Activated naive CD4-positive, alpha-beta T cell treated with anti-CD3 and anti-CD28 coated beads, Interleukin-2, amount 10 ng/mL, durations not matched to agents 7 days and 5 days (primary cell): ENCODE data around the gene CAMSAP1.
A peak's percentile ranks its signal among the peaks of the same experiment; 100 is the strongest.

Source experiments
- CTCF ChIA-PET: fragments of 350-600 bp; sonication (Branson Sonifier 250); formaldehyde crosslinking; loops from one replicate; lab custom pipeline; 2021; ENCODE audit warnings: antibody characterized with exemption; lab: Charles Lee
- DNase-seq: peaks from one replicate; pipeline ENCODE4 v3.0.0-alpha.2; 2020
- H3K27ac Mint-ChIP-seq: one replicate; pipeline ENCODE4 v1.8.0; 2021; ENCODE audit warnings: mild to moderate bottlenecking, moderate library complexity, mixed read lengths
- H3K27me3 Mint-ChIP-seq: one replicate; pipeline ENCODE4 v1.8.0; 2021; ENCODE audit warnings: mild to moderate bottlenecking, mixed read lengths
- H3K36me3 Mint-ChIP-seq: one replicate; pipeline ENCODE4 v1.8.0; 2021; ENCODE audit warnings: mixed read lengths
- H3K4me1 Mint-ChIP-seq: one replicate; pipeline ENCODE4 v1.8.0; 2021; ENCODE audit warnings: mixed read lengths
- H3K4me3 Mint-ChIP-seq: one replicate; pipeline ENCODE4 v1.8.0; 2021; ENCODE audit warnings: mild to moderate bottlenecking, moderate library complexity, mixed read lengths
- H3K9me3 Mint-ChIP-seq: one replicate; pipeline ENCODE4 v1.8.0; 2021; ENCODE audit warnings: mixed read lengths

The CAMSAP1 gene

DNA sequence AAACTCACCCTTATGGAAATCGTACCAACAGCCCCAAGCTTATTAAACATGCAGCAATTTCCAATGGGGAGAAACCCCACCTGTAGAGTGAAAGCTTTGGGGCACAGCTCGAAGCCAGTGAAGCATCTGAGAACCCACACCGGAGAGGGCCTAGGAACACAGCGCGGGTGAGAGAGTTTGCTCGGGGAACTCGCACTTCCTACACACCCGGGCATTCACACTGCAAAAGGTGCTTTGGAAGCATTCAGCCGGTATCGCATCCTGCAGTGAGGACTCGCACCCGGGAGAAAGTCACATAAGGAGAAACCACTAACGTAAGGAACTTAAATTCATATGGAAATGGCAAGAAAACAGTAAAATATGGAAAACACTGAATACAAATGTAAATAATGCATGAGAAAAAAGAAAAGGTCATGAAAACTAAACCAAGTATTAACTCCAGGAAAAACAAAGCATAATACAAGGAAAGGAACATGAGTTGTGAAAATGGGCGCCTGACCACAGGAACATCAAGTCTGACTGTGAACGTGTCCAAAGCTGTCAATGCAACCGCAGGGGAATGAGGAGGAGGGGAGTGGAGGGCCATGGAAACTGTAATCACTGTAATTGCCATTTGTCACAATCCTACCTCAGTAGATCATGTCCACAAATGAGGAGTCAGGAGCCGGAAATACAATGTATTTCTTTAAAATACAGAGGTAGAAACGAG is 28.7 kb downstream of the CAMSAP1 start:
- no peak overlapping the region for H3K27ac Mint-ChIP-seq
- peaks cover 6% of the 10 kb centered on the region for H3K36me3 Mint-ChIP-seq
- DNase-seq: no peak
- no peaks in the 10 kb centered on the region for H3K9me3 Mint-ChIP-seq
- H3K4me1 Mint-ChIP-seq: peaks cover 6% of the 10 kb centered on the region
- CTCF ChIA-PET: no interaction called here
- no peak overlapping the region for H3K4me3 Mint-ChIP-seq
- no peaks in the 10 kb centered on the region for H3K27me3 Mint-ChIP-seq

DNA sequence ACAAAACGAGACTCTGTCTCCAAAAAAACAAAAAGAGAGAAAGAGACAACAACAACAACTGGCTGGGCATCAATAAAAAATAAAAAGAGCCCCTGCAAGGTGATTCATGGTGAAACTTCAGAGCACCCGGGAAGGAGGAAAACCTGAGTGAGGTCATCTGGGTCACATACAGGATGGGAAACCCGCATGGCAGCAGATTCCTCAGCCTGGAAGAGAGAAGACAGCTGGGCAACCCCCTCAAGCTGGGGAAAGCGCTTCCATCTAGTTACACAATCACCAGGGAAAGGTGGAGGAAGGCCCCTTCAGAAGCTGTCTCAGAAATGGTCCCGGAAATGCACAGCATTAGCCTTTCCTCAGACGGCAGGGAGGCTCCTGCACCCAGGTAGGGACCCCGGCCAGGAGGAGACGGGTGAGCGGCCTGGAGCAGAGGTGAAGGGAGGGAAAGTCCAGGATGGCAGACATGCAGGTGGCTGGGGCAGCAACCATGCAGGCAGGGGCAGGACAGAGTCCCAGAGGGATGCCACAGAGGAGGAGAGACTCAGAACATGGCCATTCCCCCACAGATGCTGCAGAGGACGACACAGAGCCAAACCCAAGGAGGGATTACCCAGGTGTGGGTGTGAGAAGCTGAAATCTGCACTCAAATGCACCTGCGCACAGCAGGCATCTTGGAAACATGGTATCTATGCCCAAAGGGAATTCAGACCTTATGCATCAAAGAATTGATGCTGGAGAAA is 29.4 kb downstream of the CAMSAP1 start:
- Mint-ChIP-seq H3K27ac (no peak overlapping the region), H3K4me3 (no peak overlapping the region)
- CTCF ChIA-PET: interaction anchor here (0.6 kb wide), 1 partner anchor 85 kb away, joined by 3 read pairs; no protein-coding TSS in a partner anchor

DNA sequence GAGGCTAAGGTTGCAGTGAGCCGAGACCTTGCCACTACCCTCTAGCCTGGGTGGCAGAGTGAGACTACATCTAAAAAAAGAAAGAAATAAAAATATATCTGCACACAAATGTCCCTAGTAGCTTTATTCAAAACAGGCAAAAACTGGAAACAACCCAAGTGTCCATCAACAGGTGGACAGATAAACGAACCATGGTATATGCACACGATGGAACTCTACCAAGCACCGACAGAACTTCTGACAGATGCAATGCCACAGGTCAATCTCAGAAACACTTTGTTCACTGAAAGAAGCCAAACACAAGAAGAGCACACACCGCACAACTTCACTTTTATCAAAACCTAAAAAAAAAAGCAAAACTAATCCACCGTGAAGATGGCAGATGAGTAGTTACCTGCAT is 30.4 kb downstream of the CAMSAP1 start:
- peaks cover 6% of the 10 kb centered on the region for H3K36me3 Mint-ChIP-seq

More for the DNA sequence above, 29.4 kb downstream of the CAMSAP1 start:
- DNase-seq: no peak
- H3K9me3 Mint-ChIP-seq: no peaks in the 10 kb centered on the region
- no peaks in the 10 kb centered on the region for H3K27me3 Mint-ChIP-seq
- H3K4me1 Mint-ChIP-seq: no peaks in the 10 kb centered on the region
- H3K36me3 Mint-ChIP-seq: peaks cover 6% of the 10 kb centered on the region

GRCh38 chr9:135874859-135875258 is 32.5 kb downstream of the CAMSAP1 start:
- Mint-ChIP-seq H3K4me1 (no peaks in the 10 kb centered on the region), H3K27me3 (no peaks in the 10 kb centered on the region), H3K27ac (no peak overlapping the region), H3K4me3 (no peak overlapping the region), H3K36me3 (peaks cover 9% of the 10 kb centered on the region), H3K9me3 (no peaks in the 10 kb centered on the region)
- CTCF ChIA-PET: no interaction called here
- no peak for DNase-seq

More for the DNA sequence above, 30.4 kb downstream of the CAMSAP1 start:
- H3K27me3 Mint-ChIP-seq: no peaks in the 10 kb centered on the region
- H3K4me3 Mint-ChIP-seq: no peak overlapping the region
- no peak for DNase-seq
- no peak overlapping the region for H3K27ac Mint-ChIP-seq
- CTCF ChIA-PET: interaction anchor here (0.6 to 0.8 kb wide), 2 partner anchors 86 to 246 kb away, joined by 3 read pairs; no protein-coding TSS in a partner anchor
- H3K9me3 Mint-ChIP-seq: no peaks in the 10 kb centered on the region
- no peaks in the 10 kb centered on the region for H3K4me1 Mint-ChIP-seq

DNA sequence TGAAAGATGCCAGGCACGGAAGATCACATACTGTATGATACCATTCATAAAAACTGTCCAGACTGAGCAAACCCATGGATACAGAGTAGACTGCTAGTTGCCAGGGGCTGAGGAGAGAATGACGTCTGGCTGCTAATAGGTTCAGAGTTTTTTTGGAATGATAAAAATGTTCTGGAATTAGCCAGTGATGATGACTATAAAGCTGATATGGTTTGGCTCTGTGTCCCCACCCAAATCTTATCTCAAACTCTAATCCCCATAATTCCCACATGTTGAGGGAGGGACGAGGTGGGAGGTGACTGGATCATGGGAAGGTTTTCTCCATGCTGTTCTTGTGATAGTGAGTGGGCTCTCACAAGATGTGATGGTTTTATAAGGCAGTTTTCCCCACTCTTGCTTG is 37.4 kb downstream of the CAMSAP1 start:
- H3K27me3 Mint-ChIP-seq: no peaks in the 10 kb centered on the region
- H3K9me3 Mint-ChIP-seq: no peaks in the 10 kb centered on the region
- H3K4me1 Mint-ChIP-seq: peaks cover 2% of the 10 kb centered on the region
- peaks cover 6% of the 10 kb centered on the region for H3K36me3 Mint-ChIP-seq
- CTCF ChIA-PET: no interaction called here
- DNase-seq: no peak
- no peak overlapping the region for H3K4me3 Mint-ChIP-seq
- H3K27ac Mint-ChIP-seq: no peak overlapping the region

- Mint-ChIP-seq H3K27me3 (no peaks in the 10 kb centered on the region), H3K36me3 (peaks cover 11% of the 10 kb centered on the region)
- DNase-seq: no peak
Measured at GRCh38 chr9:135865531-135865930, 41.8 kb downstream of the CAMSAP1 start.

DNA sequence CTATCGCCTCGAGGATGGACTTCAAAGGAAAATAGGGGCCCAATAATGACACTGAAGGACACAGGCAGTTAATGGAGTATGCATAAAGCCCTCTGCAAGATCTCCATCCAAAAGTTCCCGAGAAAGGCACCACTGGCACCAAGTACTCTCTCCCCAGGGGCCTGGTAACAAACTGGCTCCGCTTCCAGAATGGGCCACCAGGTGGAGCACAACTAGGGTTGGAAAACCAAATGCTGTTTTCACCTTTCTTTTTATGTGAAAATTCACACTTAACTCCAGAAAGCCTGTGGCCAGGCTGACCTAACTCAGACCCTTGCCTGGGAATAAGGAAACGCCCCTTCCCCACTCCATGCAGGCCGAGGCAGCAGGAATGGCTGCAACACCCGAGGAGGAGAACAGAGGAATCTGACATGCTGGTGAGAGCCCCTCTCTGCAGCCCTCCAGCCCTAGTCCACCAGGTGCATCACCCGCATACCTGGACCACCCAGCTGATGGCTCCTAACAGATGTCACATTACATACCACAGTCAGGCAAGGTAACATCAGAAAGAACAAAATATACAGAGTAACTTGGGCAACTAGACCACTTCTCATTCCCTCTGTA is 42.8 kb downstream of the CAMSAP1 start:
- CTCF ChIA-PET: interaction anchor here (0.8 to 1.5 kb wide), 12 partner anchors 8 to 258 kb away, joined by 3 to 6 read pairs (median 3); no protein-coding TSS in a partner anchor
- Mint-ChIP-seq H3K27ac (no peak overlapping the region), H3K4me1 (peaks cover 10% of the 10 kb centered on the region), H3K36me3 (peaks cover 8% of the 10 kb centered on the region), H3K9me3 (no peaks in the 10 kb centered on the region), H3K27me3 (no peaks in the 10 kb centered on the region), H3K4me3 (no peak overlapping the region)
- peak; percentile 78 for DNase-seq

More at GRCh38 chr9:135865531-135865930, 41.8 kb downstream of the CAMSAP1 start:
- H3K4me3 Mint-ChIP-seq: no peak overlapping the region
- H3K9me3 Mint-ChIP-seq: no peaks in the 10 kb centered on the region
- H3K27ac Mint-ChIP-seq: no peak overlapping the region
- CTCF ChIA-PET: interaction anchor here (0.9 to 1.7 kb wide), 3 partner anchors 10 to 257 kb away, joined by 3 to 5 read pairs (median 5); no protein-coding TSS in a partner anchor
- H3K4me1 Mint-ChIP-seq: peaks cover 9% of the 10 kb centered on the region

DNA sequence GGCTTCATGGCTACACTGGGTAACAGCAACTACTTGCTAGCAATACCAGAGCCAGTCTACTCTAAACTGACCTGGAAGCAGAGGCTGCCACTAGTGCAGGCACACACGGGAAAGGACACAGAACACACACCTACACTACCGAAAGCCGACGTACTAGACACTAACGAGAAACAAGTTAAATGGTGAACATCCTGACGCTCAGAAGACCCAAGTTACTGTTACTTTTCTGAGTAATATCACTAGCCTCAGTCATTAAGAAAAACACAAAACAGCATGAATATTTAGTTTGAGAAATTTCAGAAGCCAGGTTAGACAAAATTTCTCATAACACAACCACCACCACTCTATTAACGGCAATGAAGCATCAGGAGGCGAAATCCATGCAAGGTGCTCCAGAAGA is 44.5 kb downstream of the CAMSAP1 start:
- Mint-ChIP-seq H3K27ac (no peak overlapping the region), H3K36me3 (peaks cover 7% of the 10 kb centered on the region), H3K4me3 (no peak overlapping the region), H3K27me3 (no peaks in the 10 kb centered on the region), H3K4me1 (peaks cover 14% of the 10 kb centered on the region), H3K9me3 (no peaks in the 10 kb centered on the region)
- DNase-seq: no peak
- CTCF ChIA-PET: interaction anchor here (0.6 to 0.7 kb wide), 2 partner anchors 17 to 1264 kb away, joined by 3 read pairs; no protein-coding TSS in a partner anchor

DNA sequence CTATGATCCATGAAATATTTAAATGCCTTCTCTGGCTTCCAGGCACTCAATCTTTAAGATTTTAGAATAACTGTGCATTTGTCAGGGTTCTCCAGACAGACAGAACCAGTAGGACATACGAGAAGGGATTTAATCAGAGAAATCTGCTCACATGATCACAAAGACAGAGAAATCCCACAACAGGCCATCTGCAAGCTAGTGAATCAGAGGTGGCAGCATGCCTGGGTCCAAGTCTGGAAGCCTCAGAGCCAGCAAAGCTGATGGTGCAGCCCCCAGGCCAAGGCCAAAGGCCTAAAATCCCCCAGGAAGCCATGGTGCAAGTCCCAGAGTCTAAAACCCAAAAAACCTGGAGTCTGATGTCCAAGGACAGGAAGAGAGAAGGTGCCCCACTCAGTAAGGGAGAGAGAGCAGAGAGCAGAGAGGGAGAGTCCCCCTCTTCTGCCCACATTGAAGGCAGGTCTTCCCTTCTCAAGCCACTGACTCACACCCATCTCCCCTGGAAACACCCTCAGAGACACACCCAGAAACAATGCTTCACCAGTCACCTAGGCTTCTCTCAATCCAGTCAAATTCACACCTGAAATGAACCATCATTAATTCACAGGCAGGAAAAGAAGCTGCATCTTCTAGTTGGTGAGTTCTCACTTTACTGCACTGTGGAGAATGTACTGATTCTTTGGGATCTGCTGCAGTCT is 48.7 kb downstream of the CAMSAP1 start:
- Mint-ChIP-seq H3K36me3 (peaks cover 12% of the 10 kb centered on the region), H3K4me1 (peaks cover 5% of the 10 kb centered on the region), H3K27ac (no peak overlapping the region), H3K4me3 (no peak overlapping the region), H3K27me3 (no peaks in the 10 kb centered on the region), H3K9me3 (no peaks in the 10 kb centered on the region)
- no peak for DNase-seq
- CTCF ChIA-PET: no interaction called here

- no peaks in the 10 kb centered on the region for H3K9me3 Mint-ChIP-seq
- CTCF ChIA-PET: no interaction called here
Measured at GRCh38 chr9:135857843-135858242, 49.5 kb downstream of the CAMSAP1 start.

GRCh38 chr9:135857371-135857786 is 50.0 kb downstream of the CAMSAP1 start:
- CTCF ChIA-PET: no interaction called here
- H3K27ac Mint-ChIP-seq: no peak overlapping the region
- no peak for DNase-seq

More at GRCh38 chr9:135857843-135858242, 49.5 kb downstream of the CAMSAP1 start:
- no peaks in the 10 kb centered on the region for H3K27me3 Mint-ChIP-seq
- peaks cover 5% of the 10 kb centered on the region for H3K4me1 Mint-ChIP-seq
- H3K27ac Mint-ChIP-seq: no peak overlapping the region
- no peak overlapping the region for H3K4me3 Mint-ChIP-seq
- no peak for DNase-seq
- peaks cover 12% of the 10 kb centered on the region for H3K36me3 Mint-ChIP-seq

GRCh38 chr9:135851748-135852147 is 55.6 kb downstream of the CAMSAP1 start:
- H3K27me3 Mint-ChIP-seq: no peaks in the 10 kb centered on the region
- peak overlapping the region; percentile 21 for H3K27ac Mint-ChIP-seq
- no peaks in the 10 kb centered on the region for H3K9me3 Mint-ChIP-seq

More at GRCh38 chr9:135857371-135857786, 50.0 kb downstream of the CAMSAP1 start:
- Mint-ChIP-seq H3K4me3 (no peak overlapping the region), H3K4me1 (peaks cover 5% of the 10 kb centered on the region), H3K9me3 (no peaks in the 10 kb centered on the region), H3K36me3 (peaks cover 12% of the 10 kb centered on the region), H3K27me3 (no peaks in the 10 kb centered on the region)

GRCh38 chr9:135850737-135851136 is 56.6 kb downstream of the CAMSAP1 start:
- H3K4me3 Mint-ChIP-seq: no peak overlapping the region
- no peak overlapping the region for H3K27ac Mint-ChIP-seq
- DNase-seq: no peak
- H3K9me3 Mint-ChIP-seq: peaks cover 2% of the 10 kb centered on the region
- H3K27me3 Mint-ChIP-seq: no peaks in the 10 kb centered on the region
- H3K36me3 Mint-ChIP-seq: peaks cover 10% of the 10 kb centered on the region
- CTCF ChIA-PET: no interaction called here
- H3K4me1 Mint-ChIP-seq: no peaks in the 10 kb centered on the region

More at GRCh38 chr9:135851748-135852147, 55.6 kb downstream of the CAMSAP1 start:
- Mint-ChIP-seq H3K4me3 (no peak overlapping the region), H3K36me3 (peaks cover 8% of the 10 kb centered on the region), H3K4me1 (no peaks in the 10 kb centered on the region)
- DNase-seq: no peak
- CTCF ChIA-PET: no interaction called here
